HUES64 (cell line): ENCODE measurements around the gene FUT3.

Experiments used
- H3K27ac ChIP-seq: 2 replicates; pipeline ENCODE4 v1.7.0; 2013; ENCODE audit warnings: low read depth, low read length, inconsistent platforms
- H3K27me3 ChIP-seq: 2 replicates; pipeline ENCODE4 v1.6.1; 2013; ENCODE audit warnings: mild to moderate bottlenecking, low read length; ENCODE audit not compliant: insufficient read depth
- H3K36me3 ChIP-seq: 2 replicates; pipeline ENCODE4 v1.6.1; 2013; ENCODE audit warnings: mild to moderate bottlenecking, low read length; ENCODE audit not compliant: insufficient read depth
- H3K4me1 ChIP-seq: 2 replicates; pipeline ENCODE4 v1.6.1; 2013; ENCODE audit warnings: mild to moderate bottlenecking, low read length, moderate library complexity; ENCODE audit not compliant: insufficient read depth
- H3K4me3 ChIP-seq: 2 replicates; pipeline ENCODE4 v1.5.1; 2013; ENCODE audit warnings: mild to moderate bottlenecking, low read length, moderate library complexity
- H3K9ac ChIP-seq: 2 replicates; pipeline ENCODE4 v1.6.1; 2013; ENCODE audit warnings: mild to moderate bottlenecking, low read depth, low read length
- H3K9me3 ChIP-seq: 2 replicates; pipeline ENCODE4 v1.6.1; 2013; ENCODE audit warnings: low read depth, low read length; ENCODE audit not compliant: insufficient read depth
- WGBS: fragments of 150-250, 120-280 bp; methylation state at CpG from one replicate; pipeline ENCODE4 v1.1.7; 2013; ENCODE audit warnings: missing lambda C conversion rate; 5-methylcytosine and 5-hydroxymethylcytosine counted together

Gene FUT3

DNA sequence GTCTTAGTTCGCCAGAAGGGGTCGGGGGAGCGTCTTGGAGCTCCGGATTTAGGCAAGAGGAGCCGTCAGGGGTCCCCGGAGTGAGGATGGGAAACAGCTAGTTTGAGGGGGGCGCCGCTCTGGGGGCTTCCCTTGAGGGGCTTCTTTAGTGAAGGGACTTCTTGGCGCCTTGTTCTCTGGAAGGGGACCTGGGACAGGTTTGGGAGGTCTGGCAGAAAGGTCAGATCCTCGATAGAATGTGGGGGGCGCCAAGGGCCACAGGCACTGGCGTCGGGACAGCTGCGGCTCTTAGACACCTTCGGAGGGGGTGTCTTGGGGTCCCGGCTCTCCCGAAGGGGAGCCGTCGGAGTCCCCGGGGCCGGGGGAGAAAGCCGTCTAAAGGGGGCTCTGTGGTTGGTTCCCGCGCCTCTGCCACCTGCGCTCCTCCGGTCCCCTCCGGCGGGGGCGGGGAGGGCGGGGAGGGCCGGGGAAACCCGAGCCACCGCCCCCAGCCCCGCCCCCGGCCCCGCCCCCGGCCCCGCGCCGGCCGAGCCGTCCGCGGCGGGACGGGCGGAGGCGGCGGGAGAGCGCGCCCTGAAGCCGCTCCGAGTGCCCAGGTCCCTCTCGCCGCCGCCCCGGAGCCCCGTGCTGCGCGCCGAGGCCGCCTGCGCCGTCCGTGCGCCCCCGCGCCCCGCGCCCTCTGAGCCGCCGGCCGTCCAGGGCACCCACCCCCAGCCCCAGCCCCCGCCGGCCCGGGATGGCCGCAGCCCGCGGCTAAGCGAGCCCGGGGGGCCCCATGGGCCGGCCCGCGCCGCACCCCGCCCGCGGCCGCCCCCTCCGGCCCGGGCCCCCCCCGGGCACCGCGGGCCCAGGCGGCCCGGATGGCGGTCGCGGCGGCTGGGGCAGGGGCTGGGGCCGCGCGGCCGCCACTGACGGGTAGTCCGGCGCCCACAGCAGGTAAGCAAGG, 46.5 kb downstream of the FUT3 start, which contains the start of gene NRTN:
Gene NRTN, plus strand, starts transcription at position 552 of the 946 bp plus-strand sequence. CDS start 19,099 bp downstream, outside the sequence.
- H3K4me3 ChIP-seq, result peak within 1 kb of the TSS; percentile 50
- H3K4me1 ChIP-seq, result no peaks in the 10 kb centered on the region
- H3K36me3 ChIP-seq, result no peaks in the 10 kb centered on the region
- no peak within 1 kb of the TSS for H3K27ac ChIP-seq
- no peak within 1 kb of the TSS; the same call in 1 of the 2 replicates for H3K9ac ChIP-seq
- H3K27me3 ChIP-seq, result peaks cover 17% of the 10 kb centered on the region
- 3% methylated on average over 101 of the region's 107 CpGs for WGBS
- no peaks in the 10 kb centered on the region for H3K9me3 ChIP-seq

DNA sequence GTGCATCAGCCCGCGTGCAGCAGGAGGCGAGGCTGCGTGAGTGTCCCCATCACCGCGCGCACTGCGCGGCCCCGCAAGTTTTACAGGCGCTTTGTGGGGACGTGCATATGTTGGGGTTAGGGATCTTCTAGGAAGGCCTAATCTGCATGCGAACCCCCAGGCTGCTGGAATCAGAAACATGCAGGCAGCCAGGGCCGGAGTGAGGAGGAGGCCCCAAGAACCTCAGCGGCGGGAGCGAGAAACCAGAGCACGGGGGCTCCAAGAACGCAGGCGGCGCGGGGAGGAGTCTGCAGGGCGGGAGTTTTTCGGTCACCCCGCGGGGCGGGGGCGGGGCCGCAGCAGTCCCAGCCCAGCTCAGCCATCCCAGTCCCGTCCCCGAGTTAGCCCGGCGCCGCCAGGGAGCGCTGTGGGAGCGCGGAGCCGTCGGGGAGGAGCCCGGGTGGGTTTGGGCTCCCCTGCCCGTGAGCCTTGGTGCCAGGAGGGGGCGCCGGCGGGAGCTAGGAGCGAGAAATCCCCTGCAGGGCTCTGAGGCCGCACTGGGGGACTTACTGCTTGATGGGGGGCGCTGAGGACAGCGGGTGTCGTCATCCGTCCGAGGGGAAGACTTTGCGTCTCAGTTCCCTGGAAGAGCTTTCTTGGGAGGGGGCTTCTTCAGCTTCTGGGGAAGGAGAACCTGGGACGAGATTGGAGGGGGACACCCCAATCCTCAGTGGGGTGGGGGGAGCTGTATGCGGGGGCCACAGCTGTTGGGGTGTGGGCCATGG, 47.3 kb downstream of the FUT3 start:
- peak overlapping the region; percentile 48 for H3K9ac ChIP-seq

DNA sequence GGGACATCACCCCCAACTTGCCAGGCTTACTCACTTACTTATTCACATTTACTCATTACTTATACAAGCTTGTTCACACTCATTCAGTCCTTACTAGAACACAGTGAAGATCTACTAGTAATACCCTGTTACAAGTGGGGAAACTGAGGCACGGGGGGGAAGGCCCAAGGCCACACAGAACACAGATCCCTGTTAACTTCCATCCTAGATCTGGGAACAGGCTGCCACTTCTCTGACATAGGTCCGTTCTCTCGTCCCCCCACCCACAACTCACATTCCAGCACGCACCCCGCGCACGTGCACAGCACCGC, 47.9 kb downstream of the FUT3 start:
- no peaks in the 10 kb centered on the region for H3K4me1 ChIP-seq
- H3K9me3 ChIP-seq, result no peaks in the 10 kb centered on the region
- 20% methylated on average over 8 of the region's 8 CpGs for WGBS
- H3K27me3 ChIP-seq, result peaks cover 17% of the 10 kb centered on the region
- peak overlapping the region; percentile 48 for H3K9ac ChIP-seq
- H3K4me3 ChIP-seq, result peak overlapping the region; percentile 41
- H3K27ac ChIP-seq, result no peak overlapping the region
- H3K36me3 ChIP-seq, result no peaks in the 10 kb centered on the region

More for the DNA sequence above, 47.3 kb downstream of the FUT3 start:
- peaks cover 17% of the 10 kb centered on the region for H3K27me3 ChIP-seq
- H3K4me3 ChIP-seq, result peak overlapping the region; percentile 45
- H3K4me1 ChIP-seq, result no peaks in the 10 kb centered on the region
- 5% methylated on average over 54 of the region's 54 CpGs for WGBS
- H3K27ac ChIP-seq, result no peak overlapping the region
- H3K9me3 ChIP-seq, result no peaks in the 10 kb centered on the region
- H3K36me3 ChIP-seq, result no peaks in the 10 kb centered on the region

GRCh38 chr19:5801796-5802619, 49.2 kb downstream of the FUT3 start:
- Histone ChIP-seq H3K27ac (no peak overlapping the region), H3K27me3 (peaks cover 17% of the 10 kb centered on the region), H3K9ac (no peak overlapping the region), H3K9me3 (no peaks in the 10 kb centered on the region), H3K36me3 (no peaks in the 10 kb centered on the region), H3K4me3 (no peak overlapping the region), H3K4me1 (no peaks in the 10 kb centered on the region)
- whole genome bisulfite sequencing, result 28% methylated on average over 32 of the region's 33 CpGs

- peaks cover 16% of the 10 kb centered on the region for H3K27me3 ChIP-seq
- no peak overlapping the region for H3K27ac ChIP-seq
- H3K9ac ChIP-seq, result no peak overlapping the region
- H3K4me3 ChIP-seq, result no peak overlapping the region
- H3K36me3 ChIP-seq, result no peaks in the 10 kb centered on the region
- H3K9me3 ChIP-seq, result no peaks in the 10 kb centered on the region
- whole genome bisulfite sequencing, result 86% methylated on average over 17 of the region's 17 CpGs
- H3K4me1 ChIP-seq, result no peaks in the 10 kb centered on the region
Observed at GRCh38 chr19:5800361-5801270, 50.6 kb downstream of the FUT3 start.

DNA sequence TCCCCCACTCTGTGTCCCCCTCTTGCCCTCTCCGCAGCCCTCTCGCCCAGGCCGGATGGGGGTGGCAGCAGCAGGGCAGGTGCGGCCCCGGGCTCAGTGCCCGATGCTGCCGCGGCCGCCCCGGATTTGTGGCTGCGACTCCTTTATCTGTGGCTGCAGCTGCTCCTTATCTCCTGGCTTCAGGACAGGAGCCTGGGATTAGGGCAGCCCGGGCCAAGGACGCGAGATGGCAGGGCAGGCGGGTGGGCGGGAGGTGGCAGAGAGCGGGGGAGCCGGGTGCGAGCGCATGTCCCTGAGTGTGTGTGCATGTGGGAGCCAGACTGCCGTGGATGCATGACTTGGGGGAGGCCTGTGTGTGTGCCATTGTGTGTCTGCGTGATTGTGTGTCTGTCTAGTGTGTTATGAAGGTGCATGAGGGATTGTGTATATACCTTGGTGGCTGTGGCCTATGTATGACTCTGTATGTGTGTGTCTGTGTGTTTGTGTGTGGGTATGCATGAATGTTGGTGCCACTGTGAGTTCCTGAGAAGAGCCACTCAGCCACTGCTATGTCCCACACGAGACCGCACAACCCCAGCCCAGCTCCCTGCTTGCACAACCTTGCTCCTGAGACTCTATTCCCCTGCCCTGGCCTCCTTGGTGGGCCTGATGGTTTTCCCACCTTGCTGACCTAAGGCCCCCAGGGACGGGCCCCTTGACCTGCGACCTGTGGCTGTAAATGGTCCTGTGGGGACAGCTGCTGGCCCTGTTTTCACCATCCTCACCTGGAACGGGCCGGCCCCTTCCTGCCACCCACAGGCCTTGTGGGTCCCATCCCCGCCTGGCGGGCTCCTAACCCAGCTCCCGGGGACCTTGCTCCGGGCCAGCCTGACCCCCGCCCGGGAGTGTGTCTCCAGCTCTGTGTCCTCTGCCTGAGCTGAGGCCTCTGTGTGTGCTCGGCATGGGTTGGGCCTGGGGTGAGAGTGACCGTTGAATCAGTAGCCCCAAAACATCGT, 51.7 kb downstream of the FUT3 start:
- WGBS, result 91% methylated on average over 37 of the region's 37 CpGs
- Histone ChIP-seq H3K27me3 (peaks cover 10% of the 10 kb centered on the region), H3K36me3 (no peaks in the 10 kb centered on the region), H3K9me3 (no peaks in the 10 kb centered on the region), H3K27ac (no peak overlapping the region), H3K4me3 (no peak overlapping the region), H3K4me1 (no peaks in the 10 kb centered on the region), H3K9ac (no peak overlapping the region)

DNA sequence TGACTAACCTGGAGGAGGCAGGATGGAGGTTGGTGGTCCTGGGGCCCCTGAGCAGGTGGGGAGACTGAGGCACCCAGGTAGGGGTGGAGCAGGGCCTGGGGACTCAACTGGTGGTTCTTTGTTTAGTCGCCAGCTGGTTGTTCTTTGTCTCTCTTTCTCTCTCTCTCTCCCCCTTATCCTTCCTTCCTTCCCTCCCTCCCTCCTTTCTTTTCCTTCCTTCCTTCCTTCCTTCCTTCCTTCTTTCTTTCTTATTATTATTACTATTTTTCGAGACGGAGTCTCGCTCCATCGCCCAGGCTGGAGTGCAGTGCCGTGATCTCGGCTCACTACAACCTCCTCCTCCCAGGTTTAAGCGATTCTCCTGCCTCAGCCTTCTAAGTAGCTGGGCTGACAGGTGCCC, 53.0 kb downstream of the FUT3 start:
- no peak overlapping the region for H3K4me3 ChIP-seq
- WGBS, result 90% methylated on average over 8 of the region's 8 CpGs
- H3K36me3 ChIP-seq, result no peaks in the 10 kb centered on the region
- no peak overlapping the region for H3K9ac ChIP-seq
- H3K4me1 ChIP-seq, result no peaks in the 10 kb centered on the region
- H3K9me3 ChIP-seq, result no peaks in the 10 kb centered on the region
- no peak overlapping the region for H3K27ac ChIP-seq
- peaks cover 2% of the 10 kb centered on the region for H3K27me3 ChIP-seq

GRCh38 chr19:5795382-5795919, 55.8 kb downstream of the FUT3 start:
- Histone ChIP-seq H3K27me3 (no peaks in the 10 kb centered on the region; the same call in 1 of the 2 replicates), H3K9ac (no peak overlapping the region), H3K9me3 (no peaks in the 10 kb centered on the region), H3K27ac (no peak overlapping the region), H3K36me3 (no peaks in the 10 kb centered on the region), H3K4me1 (no peaks in the 10 kb centered on the region), H3K4me3 (no peak overlapping the region)
- WGBS, result 87% methylated on average over 7 of the region's 7 CpGs

DNA sequence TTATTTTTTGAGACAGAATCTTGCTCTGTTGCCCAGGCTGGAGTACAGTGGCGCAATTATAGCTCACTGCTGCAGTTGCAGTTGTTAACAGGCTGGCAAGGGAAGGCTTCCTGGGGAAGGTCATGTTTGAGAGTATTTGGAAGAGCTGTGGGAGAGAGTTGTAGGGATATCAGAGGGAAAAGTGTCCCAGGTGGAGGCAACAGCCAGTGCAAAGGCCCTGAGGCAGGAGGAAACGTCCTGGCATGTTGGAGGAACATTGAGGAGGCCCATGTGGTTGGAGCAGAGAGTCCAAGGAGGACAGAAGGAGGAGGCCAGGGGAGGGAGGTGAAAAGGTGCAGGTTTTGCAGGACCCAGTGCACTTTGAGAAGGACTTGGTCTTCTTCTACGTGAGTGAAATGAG, 58.1 kb downstream of the FUT3 start:
- Histone ChIP-seq H3K4me1 (no peaks in the 10 kb centered on the region), H3K27ac (no peak overlapping the region), H3K36me3 (peaks cover 19% of the 10 kb centered on the region), H3K27me3 (no peaks in the 10 kb centered on the region; the same call in 1 of the 2 replicates), H3K9ac (no peak overlapping the region), H3K4me3 (no peak overlapping the region), H3K9me3 (no peaks in the 10 kb centered on the region)
- WGBS, result 89% methylated on average over 3 of the region's 3 CpGs
